Upper lobe of left lung (tissue), 6 donors: ENCODE data around the gene GFI1B. TPM values are rescaled to one million over a fixed set of nuclear protein-coding genes. Genes with fewer than 3 reads are reported as not detected.

Source experiments
- ATAC-seq, 2 donors: fragments of 200-7000 bp; cut with Tn5 transposase; one replicate each; pipeline ENCODE4 v1.9.1; 2022; ENCODE audit warnings: mild to moderate bottlenecking in 2 of 2, moderate library complexity in 2 of 2; ENCODE audit not compliant: low FRiP score in 2 of 2
- DNase-seq, 2 donors: peaks; one replicate each; pipeline ENCODE4 v3.0.0-alpha.2; 2019 to 2020
- H3K27ac ChIP-seq, 4 donors: fragments of 200-600 bp; sonication (generic); one replicate each; pipeline ENCODE4 v1.5.1; 2016 to 2019
- H3K27me3 ChIP-seq, 4 donors: fragments of 200-600 bp; sonication (generic); one replicate each; pipeline ENCODE4 v1.5.1; 2017 to 2019
- H3K36me3 ChIP-seq, 4 donors: fragments of 200-600 bp; sonication (generic); one replicate each; pipeline ENCODE4 v1.5.1; 2016 to 2019
- H3K4me1 ChIP-seq, 4 donors: fragments of 200-600 bp; sonication (generic); one replicate each; pipeline ENCODE4 v1.5.1; 2018 to 2019
- H3K4me3 ChIP-seq, 4 donors: fragments of 200-600 bp; sonication (generic); one replicate each; pipeline ENCODE4 v1.5.1; 2017 to 2019; ENCODE audit warnings: mild to moderate bottlenecking in 2 of 4, moderate library complexity in 1 of 4
- H3K9me3 ChIP-seq, 4 donors: fragments of 200-600 bp; sonication (generic); one replicate each; pipeline ENCODE4 v1.5.1; 2018 to 2019
- EP300 ChIP-seq, 4 donors: sonication (generic); formaldehyde crosslinking; IDR thresholded peaks; one replicate each; pipeline ENCODE4 v1.5.1; 2017; ENCODE audit warnings: antibody characterized with exemption in 4 of 4, control low read depth in 2 of 4
- POLR2A ChIP-seq, 4 donors: fragments of 450-650 bp; IDR thresholded peaks; one replicate each; pipeline ENCODE4 v1.5.1; 2016 to 2017; ENCODE audit warnings: antibody characterized with exemption in 4 of 4, mild to moderate bottlenecking in 2 of 4
- POLR2AphosphoS5 ChIP-seq, 2 donors: sonication (generic); formaldehyde crosslinking; IDR thresholded peaks; one replicate each; pipeline ENCODE4 v1.5.1; 2017; ENCODE audit warnings: antibody characterized with exemption in 2 of 2
- WGBS, 2 donors: methylation state at CpG; one replicate each; pipeline ENCODE4 v1.1.5; 2017 to 2018; 5-methylcytosine and 5-hydroxymethylcytosine counted together
- total RNA-seq, 6 donors: library from RNA; depleted of rRNA in 4 of 6; stranded (reverse); fragments of >200 nt in 4 of 6; gene quantifications; one replicate each; pipeline versions ENCODE4 v1.1.0 to v1.2.1, GENCODE V29; 2016 to 2021
- TF ChIP-seq, protein P1 (sequence below), 6 experiments: fragments of 450-650 bp in 4 of 6; fragments of 200-600 bp in 2 of 6; sonication (generic) in 2 of 6; IDR thresholded peaks; one replicate each; pipeline ENCODE4 v1.5.1; 2016 to 2019; ENCODE audit warnings: antibody characterized with exemption in 6 of 6
- donor health status: DM: no; HTN: no; CAD: no; lungs with moderate emphysema.
- donor health status: DM: no; HTN: yes; CAD: no; lungs with severe emphysema.

Gene GFI1B
- total RNA-seq, 6 donors from 2014 or later, result 0.97 to 3.5 (median 1.9) TPM

DNA sequence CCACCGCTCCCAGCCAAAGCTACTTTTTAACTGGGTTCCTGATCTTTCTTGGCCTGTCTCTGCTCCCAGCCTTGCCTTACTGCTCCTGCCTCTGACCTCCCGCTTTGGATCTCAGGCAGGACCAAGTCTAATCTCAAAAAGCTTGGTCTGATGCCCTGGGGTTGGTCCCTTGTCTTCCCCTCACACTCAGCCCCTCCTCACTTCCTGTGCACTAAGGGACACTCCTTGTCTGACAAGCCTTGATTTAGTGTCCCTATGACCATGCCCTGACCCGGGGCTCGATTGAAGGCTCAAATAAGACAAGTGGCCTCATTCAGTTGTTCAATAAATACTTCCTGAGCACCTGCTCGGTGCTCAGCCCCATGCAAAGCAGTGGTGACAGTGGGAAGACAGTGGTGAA, 48.6 kb downstream of the GFI1B start:
- 41 to 51% methylated on average over 5 of the region's 5 CpGs for WGBS, 2 donors
- TF ChIP-seq, protein P1, sequence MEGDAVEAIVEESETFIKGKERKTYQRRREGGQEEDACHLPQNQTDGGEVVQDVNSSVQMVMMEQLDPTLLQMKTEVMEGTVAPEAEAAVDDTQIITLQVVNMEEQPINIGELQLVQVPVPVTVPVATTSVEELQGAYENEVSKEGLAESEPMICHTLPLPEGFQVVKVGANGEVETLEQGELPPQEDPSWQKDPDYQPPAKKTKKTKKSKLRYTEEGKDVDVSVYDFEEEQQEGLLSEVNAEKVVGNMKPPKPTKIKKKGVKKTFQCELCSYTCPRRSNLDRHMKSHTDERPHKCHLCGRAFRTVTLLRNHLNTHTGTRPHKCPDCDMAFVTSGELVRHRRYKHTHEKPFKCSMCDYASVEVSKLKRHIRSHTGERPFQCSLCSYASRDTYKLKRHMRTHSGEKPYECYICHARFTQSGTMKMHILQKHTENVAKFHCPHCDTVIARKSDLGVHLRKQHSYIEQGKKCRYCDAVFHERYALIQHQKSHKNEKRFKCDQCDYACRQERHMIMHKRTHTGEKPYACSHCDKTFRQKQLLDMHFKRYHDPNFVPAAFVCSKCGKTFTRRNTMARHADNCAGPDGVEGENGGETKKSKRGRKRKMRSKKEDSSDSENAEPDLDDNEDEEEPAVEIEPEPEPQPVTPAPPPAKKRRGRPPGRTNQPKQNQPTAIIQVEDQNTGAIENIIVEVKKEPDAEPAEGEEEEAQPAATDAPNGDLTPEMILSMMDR (IDR thresholded peaks at IDR 0.05), result no peak
- TF ChIP-seq EP300 (IDR thresholded peaks at IDR 0.05) (no peak), POLR2AphosphoS5 (IDR thresholded peaks at IDR 0.05) (no peak), POLR2A (IDR thresholded peaks at IDR 0.05) (no peak)

GRCh38 chr9:133028221-133028620, 49.7 kb downstream of the GFI1B start:
- no peak for DNase-seq
- H3K27me3 ChIP-seq, result no peaks in the 10 kb centered on the region
- peaks cover 22 to 32% (median 29%) of the 10 kb centered on the region in 4 donors for H3K4me1 ChIP-seq
- no peaks in the 10 kb centered on the region for H3K36me3 ChIP-seq
- no peak overlapping the region for H3K27ac ChIP-seq
- TF ChIP-seq POLR2A (IDR thresholded peaks at IDR 0.05) (no peak), POLR2AphosphoS5 (IDR thresholded peaks at IDR 0.05) (no peak), EP300 (IDR thresholded peaks at IDR 0.05) (no peak)
- TF ChIP-seq, protein P1 (IDR thresholded peaks at IDR 0.05), result no peak
- no peak overlapping the region for H3K4me3 ChIP-seq
- WGBS, 2 donors, result 78 to 88% methylated on average over 3 of the region's 3 CpGs
- H3K9me3 ChIP-seq, result no peaks in the 10 kb centered on the region
- no peak for ATAC-seq

More for the DNA sequence above, 48.6 kb downstream of the GFI1B start:
- Histone ChIP-seq H3K4me1 (peaks cover 21 to 31% (median 23%) of the 10 kb centered on the region in 4 donors), H3K27ac (no peak overlapping the region), H3K27me3 (no peaks in the 10 kb centered on the region), H3K4me3 (no peak overlapping the region), H3K9me3 (no peaks in the 10 kb centered on the region), H3K36me3 (no peaks in the 10 kb centered on the region)
- DNase-seq, result no peak
- no peak for ATAC-seq

- ATAC-seq (peak in 1 of 2 donors; percentile 19), DNase-seq (peak in 1 of 2 donors; percentile 25)
- peak overlapping the region; percentile 91 to 97 (median 93) for H3K27ac ChIP-seq
- 1 to 2% methylated on average over 10 to 14 of the region's 28 CpGs for WGBS, 2 donors
- TF ChIP-seq POLR2A (IDR thresholded peaks at IDR 0.05) (no peak), POLR2AphosphoS5 (IDR thresholded peaks at IDR 0.05) (no peak), EP300 (IDR thresholded peaks at IDR 0.05) (no peak)
- TF ChIP-seq, protein P1 (IDR thresholded peaks at IDR 0.05), result no peak
- H3K4me1 ChIP-seq, result peaks cover 22 to 38% (median 31%) of the 10 kb centered on the region in 4 donors
- no peaks in the 10 kb centered on the region for H3K36me3 ChIP-seq
- peak overlapping the region; percentile 73 to 92 (median 86) for H3K4me3 ChIP-seq
- H3K9me3 ChIP-seq, result no peaks in the 10 kb centered on the region
- no peaks in the 10 kb centered on the region for H3K27me3 ChIP-seq
Observed at GRCh38 chr9:133029994-133030316, 51.5 kb downstream of the GFI1B start.

DNA sequence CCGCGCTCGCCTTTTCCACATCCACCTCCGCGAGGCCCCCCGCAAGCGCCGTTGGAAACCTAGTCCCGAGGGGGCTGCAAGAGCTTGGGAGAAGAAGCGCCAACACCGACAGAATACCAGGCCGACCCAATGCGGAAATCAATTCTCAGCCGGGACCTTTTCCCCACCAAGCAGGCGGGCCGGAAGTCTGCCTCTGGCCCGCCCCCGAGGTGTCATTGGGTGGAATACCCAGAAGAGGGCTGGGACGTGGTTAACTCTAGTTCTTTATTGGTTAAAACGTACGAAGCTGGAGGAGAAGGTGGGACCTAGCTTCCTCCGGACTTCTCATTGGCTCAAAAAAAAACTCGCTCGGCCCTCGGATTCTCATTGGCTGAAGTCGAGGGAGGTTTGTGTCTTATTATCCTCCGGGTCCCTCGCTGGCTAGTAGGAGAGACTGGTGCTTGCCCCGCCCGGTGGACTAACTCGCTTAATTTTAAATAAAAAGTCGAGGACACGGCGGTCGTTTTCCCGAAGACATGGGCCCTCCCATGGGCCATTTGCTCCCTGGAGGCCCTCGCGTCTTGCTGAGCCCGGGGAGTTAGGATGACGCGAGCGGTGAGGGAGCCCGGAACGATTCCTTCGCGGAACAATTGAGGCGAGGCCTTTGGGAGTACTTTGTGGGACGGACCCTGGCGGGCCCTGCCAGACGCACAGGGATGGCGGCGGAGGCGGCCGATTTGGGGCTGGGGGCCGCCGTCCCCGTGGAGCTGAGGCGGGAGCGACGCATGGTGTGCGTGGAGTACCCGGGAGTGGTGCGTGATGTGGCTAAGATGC, 52.0 kb downstream of the GFI1B start, which contains the start of gene GTF3C5:
GTF3C5 (plus strand) TSS at position 681 of the 813 bp plus-strand sequence; CDS start at position 696, 15 bp downstream.
- peak; percentile 99 for ATAC-seq
- TF ChIP-seq POLR2A (IDR thresholded peaks at IDR 0.05), result peak; percentile 24 to 82 (median 68)
- peak; percentile 82 to 87 for TF ChIP-seq POLR2AphosphoS5 (IDR thresholded peaks at IDR 0.05)
- TF ChIP-seq, protein P1 (IDR thresholded peaks at IDR 0.05), result peak in 4 of 6 experiments; percentile 8 to 48 (median 19)
- TF ChIP-seq EP300 (IDR thresholded peaks at IDR 0.05), result no peak
- WGBS, 2 donors, result 1% methylated on average over 14 to 60 of the region's 63 CpGs
- Histone ChIP-seq H3K4me1 (peaks cover 22 to 38% (median 31%) of the 10 kb centered on the region in 4 donors), H3K36me3 (no peaks in the 10 kb centered on the region), H3K27me3 (no peaks in the 10 kb centered on the region), H3K27ac (peak within 1 kb of the TSS; percentile 91 to 97 (median 93)), H3K9me3 (no peaks in the 10 kb centered on the region), H3K4me3 (peak within 1 kb of the TSS; percentile 73 to 92 (median 86))
- DNase-seq, result peak; percentile 93
